NCI-H146 (cell line): ENCODE data around the gene OR6C70.
"Not testable (repeated sequence)": the region's sequence is repeated elsewhere in the genome, so short reads cannot be mapped to it uniquely, and the experiment has no call there.

Experiments
- DNase-seq: peaks from one replicate; lab custom pipeline; 2025; lab: John Stamatoyannopoulos, UW

OR6C70 gene

GRCh38 chr12:55470088-55470829 is at the start of gene OR6C70:
Gene OR6C70, minus strand, starts transcription at chr12:55470138. Its CDS starts 0 bp downstream, at chr12:55470138.
- DNase-seq, result no peak

GRCh38 chr12:55516391-55516790 is 46.5 kb upstream of the OR6C70 start:
- no peak for DNase-seq

- DNase-seq, result no peak
Observed at GRCh38 chr12:55515696-55516095, 45.8 kb upstream of the OR6C70 start.

GRCh38 chr12:55501601-55502000 is 31.7 kb upstream of the OR6C70 start:
- DNase-seq, result no peak

GRCh38 chr12:55499810-55500252 is 29.9 kb upstream of the OR6C70 start:
- no peak for DNase-seq

- no peak for DNase-seq
Observed at GRCh38 chr12:55499231-55499630, 29.3 kb upstream of the OR6C70 start.

- DNase-seq, result no peak
Observed at GRCh38 chr12:55495490-55495889, 25.6 kb upstream of the OR6C70 start.

GRCh38 chr12:55492078-55492477 is 22.1 kb upstream of the OR6C70 start, which contains the start of gene OR6C68:
Gene OR6C68, plus strand, starts transcription at chr12:55492378. Its CDS starts 0 bp downstream, at chr12:55492378.
- DNase-seq, result no peak

GRCh38 chr12:55484284-55484683 is 14.3 kb upstream of the OR6C70 start:
- not testable (repeated sequence) for DNase-seq

- not testable (repeated sequence) for DNase-seq
Observed at GRCh38 chr12:55479136-55479535, 9.2 kb upstream of the OR6C70 start.

GRCh38 chr12:55472264-55472663 is 2.3 kb upstream of the OR6C70 start:
- no peak for DNase-seq

GRCh38 chr12:55469291-55469690 is 647 bp downstream of the OR6C70 start:
- DNase-seq, result no peak

GRCh38 chr12:55467836-55468235 is 2.1 kb downstream of the OR6C70 start:
- no peak for DNase-seq

GRCh38 chr12:55464926-55465325 is 5.0 kb downstream of the OR6C70 start:
- not testable (repeated sequence) for DNase-seq

- DNase-seq, result no peak
Observed at GRCh38 chr12:55448825-55449224, 21.1 kb downstream of the OR6C70 start.

- no peak for DNase-seq
Observed at GRCh38 chr12:55446326-55446725, 23.6 kb downstream of the OR6C70 start.

- DNase-seq, result no peak
Observed at GRCh38 chr12:55445357-55445756, 24.6 kb downstream of the OR6C70 start.

GRCh38 chr12:55443776-55444175 is 26.2 kb downstream of the OR6C70 start, which contains the start of gene OR6C2:
Gene OR6C2, plus strand, starts transcription at chr12:55444076. Its CDS starts 8,138 bp downstream, at chr12:55452214.
- DNase-seq, result no peak

- not testable (repeated sequence) for DNase-seq
Observed at GRCh38 chr12:55441233-55441632, 28.7 kb downstream of the OR6C70 start.

- no peak for DNase-seq
Observed at GRCh38 chr12:55428331-55429243, 41.4 kb downstream of the OR6C70 start.

GRCh38 chr12:55425954-55426353 is 44.0 kb downstream of the OR6C70 start, which contains the start of gene OR6C76:
Gene OR6C76, plus strand, starts transcription at chr12:55426254. Its CDS starts 0 bp downstream, at chr12:55426254.
- DNase-seq, result no peak

GRCh38 chr12:55420307-55420962 is 49.5 kb downstream of the OR6C70 start:
- no peak for DNase-seq
